Right lung (tissue), 5 donors: ENCODE results near the gene USB1. TPM values are rescaled to one million over a fixed set of nuclear protein-coding genes. Genes with fewer than 3 reads are reported as not detected.

Experiments used
- DNase-seq, 2 donors: peaks; one replicate each; pipeline ENCODE4 v3.0.0-alpha.2; 2013
- polyA plus RNA-seq, 5 donors: library from polyadenylated mRNA; unstranded; fragments of 120-200 nt; gene quantifications; one replicate each; pipeline versions ENCODE4 v1.2.1 to v1.2.3, GENCODE V29; 2013; ENCODE audit warnings: inconsistent platforms in 1 of 5, low replicate concordance in 1 of 5; ENCODE audit not compliant: insufficient read length in 5 of 5, insufficient read depth in 1 of 5

The USB1 gene
- polyA plus RNA-seq, 5 donors: 19.8 to 28.2 (median 22.5) TPM

DNA sequence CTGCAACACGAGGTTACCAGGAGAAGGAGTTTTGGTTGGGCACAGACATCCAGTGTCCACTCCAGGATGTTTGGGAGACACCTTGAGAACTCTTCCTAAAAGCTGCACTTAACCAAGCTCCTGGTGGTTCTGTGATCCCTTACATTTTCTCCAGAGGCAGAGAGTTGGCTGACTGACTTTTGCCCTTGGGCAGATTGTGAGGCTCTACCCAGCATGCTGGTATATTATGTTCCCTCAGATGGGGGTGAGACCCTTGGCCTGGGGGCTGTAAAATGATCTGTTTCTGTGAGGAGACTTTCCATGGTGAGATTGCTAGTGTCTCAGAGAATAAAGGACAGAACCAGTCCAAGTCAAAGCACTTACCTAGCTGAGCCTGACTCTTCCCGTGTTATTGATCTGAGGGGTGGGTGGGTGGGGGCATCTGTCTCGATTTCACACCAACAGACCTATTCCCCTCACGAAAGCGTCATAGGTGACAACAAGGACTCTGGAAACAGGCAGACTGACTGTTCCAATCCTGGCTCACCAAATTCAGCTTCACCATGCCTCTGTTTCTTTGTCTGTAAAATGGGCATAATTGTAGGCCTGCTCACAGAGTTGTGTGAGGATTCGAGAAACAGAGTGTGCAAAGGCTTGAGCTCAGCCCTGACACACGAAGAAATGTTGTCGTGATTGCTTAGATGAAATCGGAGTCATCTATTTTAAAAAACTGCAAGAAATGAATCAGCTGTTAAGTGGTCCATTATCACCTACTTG lies 12.2 kb downstream of the USB1 start:
- no peak for DNase-seq

DNA sequence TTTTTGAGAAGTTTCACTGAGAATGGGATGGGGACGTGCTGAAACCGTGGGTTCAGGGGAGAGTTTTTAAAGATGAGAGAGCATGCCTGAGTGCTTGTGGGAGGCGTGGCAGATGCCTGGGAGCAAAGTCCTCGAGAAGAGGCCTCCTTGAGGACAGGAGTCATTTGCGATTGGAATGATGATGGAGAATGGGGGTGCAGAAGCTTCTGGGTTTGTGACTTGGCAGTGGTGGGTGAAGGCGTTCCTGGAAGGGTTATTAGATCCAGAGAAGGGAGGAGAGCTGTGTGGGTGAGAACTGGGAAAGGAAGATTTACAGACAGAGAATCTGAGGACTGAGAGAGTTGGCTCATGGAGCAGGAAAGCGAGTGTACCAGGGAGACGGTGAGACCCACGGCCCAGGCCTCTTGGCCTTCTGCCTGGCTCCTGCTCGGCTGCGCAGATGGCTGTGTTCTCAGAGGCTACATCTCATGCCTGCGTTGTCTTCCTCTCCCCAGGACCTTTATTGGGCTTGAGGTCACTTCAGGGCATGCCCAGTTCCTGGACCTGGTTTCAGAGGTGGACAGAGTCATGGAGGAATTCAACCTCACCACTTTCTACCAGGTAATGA lies 15.7 kb downstream of the USB1 start:
- no peak for DNase-seq

DNA sequence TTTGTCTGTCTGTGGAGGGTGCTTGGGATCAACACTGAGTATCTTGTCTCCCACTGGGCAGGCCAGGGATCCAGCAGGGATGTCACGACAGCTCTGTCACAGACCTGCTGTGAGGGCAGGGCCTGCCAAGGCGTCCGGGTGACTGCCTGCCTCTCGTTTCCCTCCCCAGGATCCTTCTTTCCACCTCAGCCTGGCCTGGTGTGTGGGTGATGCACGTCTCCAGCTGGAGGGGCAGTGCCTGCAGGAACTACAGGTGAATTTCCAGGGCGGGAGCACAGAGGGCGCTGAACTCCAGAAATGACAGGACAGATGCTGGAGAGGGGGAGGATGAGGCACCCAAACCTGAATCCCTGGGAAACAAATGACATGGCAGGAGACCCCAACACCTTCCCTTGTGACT lies 17.6 kb downstream of the USB1 start:
- no peak for DNase-seq

DNA sequence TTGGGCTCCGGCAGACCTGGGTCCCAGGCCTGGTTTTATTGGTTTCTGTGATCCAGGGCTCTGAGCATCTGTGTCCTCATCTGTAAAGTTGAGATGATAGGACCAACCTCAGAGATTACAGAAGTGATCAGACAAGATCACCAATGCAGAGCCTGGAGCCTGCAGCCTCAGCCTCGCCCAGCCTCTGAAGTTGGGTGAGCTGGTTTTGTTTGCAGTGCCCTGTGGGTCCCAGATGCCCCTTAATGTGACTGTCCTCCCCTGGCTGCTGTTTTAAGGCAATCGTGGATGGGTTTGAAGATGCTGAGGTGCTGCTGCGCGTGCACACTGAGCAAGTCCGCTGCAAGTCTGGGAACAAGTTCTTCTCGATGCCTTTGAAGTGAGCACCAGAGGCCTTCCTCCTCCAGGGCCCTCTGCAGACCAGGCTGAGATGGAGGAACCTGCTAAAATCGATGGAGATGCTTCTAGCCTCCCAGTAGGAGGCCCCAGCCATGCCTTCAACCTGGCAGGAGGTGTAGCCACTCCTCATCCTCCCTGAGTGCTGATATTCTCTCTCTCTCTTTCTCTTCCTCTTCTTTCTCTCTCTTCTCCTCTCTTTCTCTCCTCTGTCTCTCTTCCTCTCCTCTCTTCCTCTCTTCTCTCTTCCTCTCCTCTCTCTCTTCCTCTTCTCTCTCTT lies 18.8 kb downstream of the USB1 start:
- no peak for DNase-seq

DNA sequence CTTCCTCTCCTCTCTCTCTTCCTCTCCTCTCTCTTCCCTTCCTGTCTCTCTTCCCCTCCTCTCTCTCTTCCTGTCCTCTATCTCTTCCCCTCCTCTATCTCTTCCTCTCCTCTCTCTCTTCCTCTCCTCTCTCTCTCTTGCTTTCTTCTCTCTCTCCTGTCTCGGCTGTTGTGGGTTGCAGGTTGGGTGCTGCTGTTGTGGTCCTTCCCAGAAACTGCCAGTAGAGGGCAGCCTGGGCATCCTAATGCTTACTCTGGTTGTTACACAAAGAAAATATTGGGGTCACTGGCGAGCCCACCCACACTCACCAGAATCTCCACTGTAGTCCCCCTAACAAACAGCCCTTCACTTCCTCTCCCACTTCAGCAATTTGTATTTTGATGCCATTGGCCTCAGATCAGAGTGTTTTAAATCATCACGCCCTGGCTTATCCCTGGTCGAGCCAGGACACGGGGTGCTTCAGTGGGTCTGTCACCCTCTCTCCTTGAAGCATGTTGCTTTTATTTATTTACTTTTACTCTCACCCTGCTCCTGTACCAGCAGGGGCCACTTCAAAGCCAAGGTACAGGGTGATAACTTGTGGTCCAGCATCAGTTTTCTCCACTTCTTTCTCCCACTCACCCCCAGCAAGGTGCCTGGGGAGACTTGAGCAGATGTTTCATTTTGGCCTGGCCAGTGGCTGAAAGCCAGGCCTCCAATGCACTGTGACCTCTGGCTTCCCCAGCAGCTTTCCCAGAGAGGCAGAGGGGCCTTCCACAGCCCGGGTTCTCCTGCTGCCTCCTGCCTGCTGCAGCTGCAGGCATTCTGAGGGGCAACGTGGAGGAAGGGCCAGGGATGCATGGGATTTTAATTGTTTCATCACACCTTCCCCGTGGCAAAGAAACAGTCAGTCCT lies 19.7 kb downstream of the USB1 start:
- peak; percentile 38 to 60 for DNase-seq

DNA sequence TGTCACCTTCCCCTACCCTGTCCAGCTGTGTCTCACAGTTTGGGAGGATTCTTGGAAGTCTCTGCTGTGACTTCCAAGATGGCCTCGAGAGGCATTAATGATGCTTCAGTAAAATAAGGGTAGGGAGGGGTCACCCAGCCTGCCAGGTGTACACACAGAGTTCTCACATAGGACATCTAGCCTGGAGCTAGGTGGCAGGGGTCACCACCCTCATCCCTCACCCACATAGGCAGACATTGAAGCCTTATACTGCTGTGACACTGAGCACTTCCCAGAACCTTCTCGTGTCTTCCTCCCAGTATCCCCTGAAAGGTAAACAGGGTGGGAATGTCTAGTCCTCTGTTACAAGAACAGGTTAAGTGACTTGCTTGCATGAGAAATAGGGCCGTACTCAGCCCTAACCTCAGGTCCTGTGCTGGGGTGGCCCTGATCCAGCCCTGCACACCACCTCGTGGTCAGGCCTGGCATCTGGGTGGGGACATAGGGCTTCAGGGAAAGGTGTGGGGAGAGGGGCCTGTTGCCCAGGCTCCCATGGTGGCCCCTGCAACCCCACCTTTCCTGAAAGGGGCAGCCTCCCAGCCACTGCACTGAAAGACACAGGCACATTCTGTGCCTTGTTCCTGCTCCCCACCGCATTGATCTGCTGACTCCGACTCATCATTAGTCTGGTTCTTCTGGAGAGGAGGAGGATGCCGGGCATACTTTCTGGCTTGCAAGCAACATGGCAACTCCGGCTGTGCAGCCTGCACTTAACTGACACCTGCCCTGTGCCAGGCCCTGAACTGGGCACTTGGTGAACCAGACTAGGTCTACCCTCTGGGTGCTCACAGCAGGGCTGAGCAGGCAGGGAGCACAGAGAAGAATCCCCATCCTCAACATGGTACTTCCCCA lies 20.7 kb downstream of the USB1 start:
- no peak for DNase-seq

DNA sequence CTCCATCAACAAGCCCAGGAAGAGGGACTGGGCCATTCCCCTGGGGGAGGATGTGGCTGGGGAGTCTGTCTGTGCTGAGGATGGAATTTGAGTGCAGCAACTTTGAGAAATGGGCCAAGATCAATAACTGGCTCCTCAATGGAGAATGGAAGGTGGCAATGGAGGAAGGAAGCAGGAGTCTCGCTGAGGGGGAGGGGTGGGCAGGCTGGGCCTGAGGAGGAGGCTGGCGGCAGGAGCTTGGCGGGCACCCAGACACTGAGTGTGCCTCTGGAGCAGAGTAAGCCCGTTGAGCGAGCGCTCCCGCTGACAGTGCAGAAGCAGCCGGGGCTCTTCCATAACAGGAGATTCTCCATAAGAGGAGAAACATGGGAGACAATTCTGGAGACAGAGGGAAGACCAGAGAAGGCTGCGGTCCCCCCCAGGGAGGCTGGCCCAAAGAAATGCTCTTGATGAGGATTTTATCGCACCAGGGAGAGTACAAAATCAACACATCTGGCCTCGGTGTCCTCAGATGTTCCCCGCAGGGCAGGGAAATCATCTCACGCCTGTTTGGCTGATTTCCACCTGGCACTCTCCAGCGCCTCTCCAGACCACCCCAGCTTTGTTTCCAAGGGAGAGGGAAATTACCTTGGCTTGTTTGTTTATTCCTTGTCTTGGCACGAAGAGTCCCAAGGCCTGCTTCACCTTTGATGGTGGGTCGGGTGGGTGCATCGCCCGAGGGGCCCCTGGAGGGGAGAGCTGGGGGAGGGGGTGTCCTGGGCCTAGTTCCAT lies 21.6 kb downstream of the USB1 start:
- peak; percentile 67 to 73 for DNase-seq

DNA sequence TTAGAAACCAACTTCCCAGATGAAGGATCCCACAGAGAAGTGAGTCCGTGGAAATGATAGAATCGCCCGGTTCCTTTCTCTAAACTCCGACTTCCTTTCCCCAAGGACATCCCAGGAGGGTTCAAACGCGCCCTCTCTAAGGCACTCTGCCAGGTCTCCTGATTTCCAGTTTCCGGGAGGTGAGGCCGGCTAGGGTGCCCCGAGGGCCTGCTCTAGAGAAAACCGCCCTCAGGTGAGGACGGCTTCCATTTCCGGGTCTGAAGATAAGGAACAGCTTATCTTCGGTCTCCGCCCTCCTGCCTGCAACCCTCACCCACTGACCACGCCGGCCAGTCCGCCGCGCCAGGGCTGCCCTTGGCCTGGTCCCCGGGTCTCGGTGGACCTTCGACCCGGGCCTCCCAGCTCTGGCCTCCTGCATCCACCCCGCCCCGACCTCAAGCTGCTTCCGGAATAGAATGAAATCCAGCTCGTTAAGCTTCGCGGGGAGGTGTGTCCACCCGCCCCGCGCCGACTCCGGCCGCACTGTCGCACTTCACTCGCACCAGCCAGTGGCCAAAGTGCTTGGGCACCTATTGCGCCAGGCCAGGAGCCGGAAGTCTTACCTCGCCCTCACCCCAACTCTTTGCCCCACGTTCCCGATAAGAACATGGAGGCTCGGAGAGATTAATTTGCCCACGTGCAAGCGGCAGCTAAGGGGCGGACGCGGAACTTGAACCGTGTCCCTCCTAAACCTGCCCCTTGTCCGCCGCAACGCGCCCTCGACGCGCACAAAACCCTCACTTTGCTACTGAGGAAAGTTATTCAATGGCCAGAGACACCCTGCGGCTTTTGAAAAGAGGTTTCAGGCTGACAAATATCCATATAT lies 23.5 kb downstream of the USB1 start:
- peak in 1 of 2 donors; percentile 42 for DNase-seq

DNA sequence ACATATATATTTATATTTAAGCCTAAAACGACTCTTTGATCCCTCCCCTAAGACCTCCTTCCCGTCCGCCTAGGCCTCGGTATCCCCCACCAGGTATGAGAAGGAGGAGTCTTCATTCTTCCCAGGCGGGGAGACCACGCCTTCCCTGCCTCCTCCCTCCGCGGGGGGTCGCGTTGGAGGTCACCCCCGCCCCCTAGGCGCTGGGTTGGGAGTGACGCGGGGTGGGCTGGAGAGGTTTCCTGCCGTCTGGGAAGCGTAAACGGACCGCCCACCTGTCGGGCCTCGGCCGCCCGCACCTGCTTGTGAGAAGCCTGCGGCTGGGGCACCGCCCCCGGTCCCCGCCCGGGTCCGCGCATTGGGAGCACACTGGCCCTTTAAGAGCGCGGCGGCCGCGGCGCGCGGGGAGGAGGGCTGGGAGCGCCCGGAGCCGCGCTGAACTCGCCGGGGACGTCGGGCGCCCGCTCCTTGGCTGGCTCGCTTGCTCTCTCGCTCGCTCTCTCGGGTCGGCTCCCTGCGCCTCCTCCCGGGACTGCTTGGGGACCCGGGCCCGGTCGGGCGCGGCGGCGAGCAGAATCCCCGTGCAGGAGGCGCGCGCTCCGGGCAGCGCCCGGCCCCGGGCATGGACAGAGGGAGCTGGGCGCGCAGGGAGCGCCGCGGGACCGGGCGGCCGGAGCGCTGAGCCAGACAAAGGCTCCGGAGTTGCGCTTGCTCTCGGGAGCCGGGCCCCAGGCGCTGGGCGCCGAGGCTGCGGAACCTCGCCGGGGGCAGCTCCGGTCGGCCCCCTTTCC lies 24.3 kb downstream of the USB1 start, which contains the start of gene MMP15:
MMP15 (plus strand) TSS at position 404 of the 788 bp plus-strand sequence. CDS start 597 bp downstream, outside the sequence.
- DNase-seq: peak; percentile 59 to 74

DNA sequence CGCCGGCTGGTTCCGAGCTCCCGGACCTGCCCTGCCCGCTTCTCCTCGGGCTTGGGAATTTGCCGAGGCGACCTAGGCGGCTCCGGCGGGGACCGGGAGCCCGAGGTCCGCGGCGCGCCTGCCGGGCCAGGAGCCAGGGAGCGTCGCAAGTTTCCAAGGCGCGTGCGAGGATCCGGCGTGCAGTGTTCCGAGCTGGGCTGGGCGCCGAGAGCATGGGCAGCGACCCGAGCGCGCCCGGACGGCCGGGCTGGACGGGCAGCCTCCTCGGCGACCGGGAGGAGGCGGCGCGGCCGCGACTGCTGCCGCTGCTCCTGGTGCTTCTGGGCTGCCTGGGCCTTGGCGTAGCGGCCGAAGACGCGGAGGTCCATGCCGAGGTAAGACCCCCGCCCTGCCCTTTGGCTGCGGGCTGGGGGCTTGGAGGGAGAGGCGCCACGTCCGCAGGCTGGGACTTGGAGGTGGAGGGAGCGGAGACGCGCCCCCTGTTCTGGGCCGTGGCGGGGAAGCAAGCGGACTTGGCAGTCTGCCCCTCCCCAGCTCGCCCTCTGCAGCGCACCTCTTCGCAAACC lies 25.0 kb downstream of the USB1 start:
- peak in 1 of 2 donors; percentile 52 for DNase-seq

DNA sequence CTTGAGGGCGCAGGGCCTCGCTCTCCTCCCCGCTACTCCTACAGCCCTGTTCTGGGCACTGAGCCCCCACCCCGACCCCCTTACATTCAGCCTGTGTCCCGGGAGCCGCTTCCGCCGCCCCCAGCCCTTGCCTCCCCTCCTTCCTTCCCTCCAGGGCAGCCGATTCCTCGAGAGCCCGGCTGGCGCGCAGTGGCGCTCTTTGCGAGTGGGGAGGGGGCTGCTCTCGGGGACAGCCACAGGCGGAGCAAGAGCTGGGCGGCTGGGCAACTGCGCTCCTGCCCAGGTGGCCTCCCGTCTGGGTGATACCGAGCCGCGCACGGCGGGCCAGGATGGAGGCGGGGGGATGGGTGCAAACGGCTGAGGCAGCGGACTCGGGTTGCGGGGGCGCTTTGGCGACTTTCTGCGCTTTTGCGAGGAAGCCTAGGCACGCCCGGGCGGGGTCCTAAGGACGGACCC lies 25.5 kb downstream of the USB1 start:
- DNase-seq: no peak

DNA sequence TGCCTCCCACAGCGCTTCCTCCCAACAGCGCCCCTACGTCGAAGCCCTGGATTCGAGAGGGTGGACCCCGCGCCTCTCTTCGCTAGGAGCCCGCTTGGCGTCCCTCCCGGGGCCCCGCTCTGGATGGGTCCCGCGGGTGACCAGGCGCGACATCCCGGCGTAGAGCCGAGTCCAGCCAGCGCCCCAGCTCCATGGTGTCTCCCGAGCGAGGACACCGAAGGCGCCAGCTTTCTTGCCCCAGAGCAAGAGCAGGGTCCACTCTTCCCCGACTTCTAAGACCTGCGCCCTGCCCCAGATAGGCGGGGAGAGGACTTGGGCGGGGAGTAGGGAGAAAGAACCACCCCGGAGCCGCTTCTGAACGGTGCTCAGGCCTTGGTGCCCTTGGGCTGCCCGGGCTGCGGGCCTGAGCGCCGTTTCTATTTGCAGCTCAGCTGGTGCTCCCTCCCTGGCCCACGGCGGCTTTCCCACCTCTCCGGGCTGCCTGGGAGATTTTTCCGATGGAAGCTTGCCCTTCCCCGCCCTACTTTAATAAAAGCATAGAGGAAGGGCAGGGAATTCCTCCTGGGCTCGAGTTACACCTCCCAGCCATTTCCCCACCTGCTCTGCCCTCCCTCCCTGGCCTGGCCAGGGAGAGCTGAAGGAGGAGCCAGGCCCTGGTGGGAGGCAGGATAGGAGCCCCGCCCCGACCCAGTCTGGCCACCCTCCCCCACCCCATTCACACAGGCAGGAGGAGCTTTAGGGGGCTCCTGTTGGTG lies 26.1 kb downstream of the USB1 start:
- no peak for DNase-seq

DNA sequence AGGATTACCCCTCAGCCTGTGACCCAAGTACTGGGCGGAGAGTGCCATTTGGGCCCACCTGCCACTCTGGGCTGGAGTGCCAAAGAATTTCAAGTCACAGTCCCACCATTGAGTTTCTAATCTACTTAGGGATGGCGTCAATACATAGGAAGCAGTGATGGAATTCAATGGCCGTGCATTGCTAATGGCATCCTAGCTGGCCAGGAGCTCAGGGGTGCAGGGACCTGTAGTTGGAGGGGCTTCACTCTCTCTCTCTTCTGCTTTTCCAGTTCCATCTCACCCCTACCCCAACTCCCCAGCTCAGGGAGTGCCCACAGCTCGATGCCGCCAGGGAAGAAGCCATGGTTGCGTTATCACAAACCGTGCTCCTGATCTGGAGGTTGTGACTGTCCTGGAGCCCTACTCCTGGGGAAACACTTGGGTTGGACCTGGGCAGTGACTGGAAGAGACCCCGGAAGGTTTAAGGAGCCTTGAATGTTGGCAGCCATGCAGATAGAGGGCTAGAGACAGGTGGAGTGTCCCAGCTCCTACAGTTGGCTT lies 26.8 kb downstream of the USB1 start:
- no peak for DNase-seq

DNA sequence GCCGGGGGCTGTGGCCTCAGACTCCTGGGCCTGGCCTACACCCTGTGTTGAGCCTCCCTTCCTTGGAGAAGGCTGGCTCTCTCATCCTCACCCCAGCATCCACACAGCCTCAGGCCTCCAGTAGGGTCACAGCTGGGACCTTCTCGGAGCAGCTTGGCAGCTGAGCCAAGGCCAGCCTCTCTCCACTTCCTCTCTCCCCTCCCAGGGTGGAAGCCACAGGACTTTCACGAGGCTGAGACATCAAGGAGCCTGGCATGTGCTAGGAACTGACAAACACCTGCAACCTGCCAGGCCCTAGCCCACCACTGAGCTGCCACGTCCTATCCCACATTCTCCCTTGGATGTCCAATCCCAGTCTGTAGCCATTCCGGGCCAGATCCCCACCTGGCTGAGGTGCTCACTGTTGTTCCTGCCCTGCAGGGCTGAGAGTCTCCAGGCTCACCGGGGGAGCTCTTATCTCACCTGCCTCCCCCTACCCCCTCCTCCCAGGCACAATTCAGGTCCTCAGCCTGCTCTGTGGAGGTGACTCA lies 27.4 kb downstream of the USB1 start:
- no peak for DNase-seq

DNA sequence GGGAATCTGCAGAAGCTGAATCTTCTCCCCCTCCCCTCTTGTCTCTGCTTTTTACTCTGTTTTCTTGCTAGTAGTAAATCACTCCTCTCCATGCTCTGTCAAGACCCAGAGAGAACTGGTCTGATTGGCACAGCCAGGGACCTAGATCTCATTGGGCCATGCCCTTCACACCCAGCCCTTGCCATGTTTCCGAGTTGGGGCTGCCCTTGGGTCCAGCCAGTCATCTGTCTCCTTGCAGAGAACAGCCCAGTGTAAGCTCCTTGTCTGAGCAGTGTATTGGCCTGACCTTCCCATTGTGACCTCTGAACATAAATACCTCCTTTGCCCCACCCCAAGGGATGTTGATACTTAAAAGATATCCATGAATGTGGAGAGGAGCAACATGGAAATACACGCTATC lies 28.2 kb downstream of the USB1 start:
- DNase-seq: no peak

DNA sequence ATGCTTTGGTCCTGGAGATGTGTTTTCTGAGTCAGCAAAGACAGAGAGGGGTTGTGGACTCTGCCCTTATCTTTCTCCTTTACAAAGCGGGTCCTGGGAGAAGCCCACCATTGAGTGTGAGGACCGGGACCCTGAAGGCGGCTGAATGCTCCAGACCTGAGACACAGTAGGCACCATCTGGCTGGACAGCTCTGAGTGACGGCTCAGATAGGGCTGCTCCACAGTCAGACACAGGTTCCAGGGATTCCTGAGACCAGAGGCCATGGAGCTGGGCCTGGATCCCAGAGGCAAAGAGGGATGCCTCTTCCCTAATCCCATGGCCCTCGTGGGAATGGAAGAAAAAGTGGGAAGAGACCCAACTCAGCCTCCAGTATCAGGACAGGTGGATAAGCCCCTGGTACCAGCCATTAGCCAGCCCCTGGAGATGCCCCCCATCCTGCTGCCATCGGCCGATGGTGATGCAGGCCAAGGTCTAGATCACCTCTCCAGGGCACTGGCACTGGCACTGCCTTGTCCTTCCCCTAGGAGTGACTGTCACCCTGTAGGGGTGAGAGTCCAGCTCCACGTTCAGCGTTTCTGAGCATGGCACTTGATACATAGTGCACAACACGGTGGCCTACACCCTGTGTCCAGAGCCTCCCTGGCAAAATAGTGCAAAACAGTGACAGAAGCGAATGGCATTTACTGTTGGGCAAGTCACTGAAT lies 29.1 kb downstream of the USB1 start:
- DNase-seq: no peak
